Type B pancreatic cell (in vitro differentiated cells): Measurements from ENCODE around the gene WHAMM. TPM values are rescaled to one million over a fixed set of nuclear protein-coding genes. Genes with fewer than 3 reads are reported as not detected.
A peak's percentile ranks its signal among the peaks of the same experiment; 100 is the strongest.

ENCODE experiments used
- DNase-seq: peaks from one replicate; pipeline ENCODE4 v3.0.0; 2021; ENCODE audit warnings: mixed read lengths; ENCODE audit not compliant: unreplicated experiment; ENCODE audit errors: extremely low spot score
- H3K27ac Mint-ChIP-seq: 2 replicates; pipeline ENCODE4 v1.8.0; 2021; ENCODE audit warnings: mild to moderate bottlenecking, mixed read lengths
- H3K27me3 Mint-ChIP-seq: 2 replicates; pipeline ENCODE4 v1.8.0; 2021; ENCODE audit warnings: mixed read lengths
- H3K36me3 Mint-ChIP-seq: 2 replicates; pipeline ENCODE4 v1.8.0; 2021; ENCODE audit warnings: mixed read lengths
- H3K4me1 Mint-ChIP-seq: one replicate; pipeline ENCODE4 v1.8.0; 2021; ENCODE audit warnings: mixed read lengths; ENCODE audit not compliant: unreplicated experiment
- H3K4me3 Mint-ChIP-seq: 2 replicates; pipeline ENCODE4 v1.8.0; 2021; ENCODE audit warnings: mild to moderate bottlenecking, mixed read lengths
- H3K9me3 Mint-ChIP-seq: 2 replicates; pipeline ENCODE4 v1.8.0; 2021; ENCODE audit warnings: mixed read lengths
- total RNA-seq: library from RNA; stranded (reverse); gene quantifications from 2 replicates; pipeline ENCODE4 v1.2.1, GENCODE V29; 2021; ENCODE audit warnings: low replicate concordance
- TF ChIP-seq, protein P1 (sequence below): fragments of 200-600 bp; sonication (generic); conservative IDR thresholded peaks from 2 replicates; pipeline ENCODE4 v1.5.0; 2021; ENCODE audit warnings: antibody characterized with exemption, mild to moderate bottlenecking

WHAMM gene
- total RNA-seq, 1 donor from 2014 or later: 9.0 TPM

- H3K4me3 Mint-ChIP-seq: no peak overlapping the region
These were observed 61.4 kb downstream of the WHAMM start for GRCh38 chr15:82870727-82871320.

GRCh38 chr15:82871358-82871757, 61.9 kb downstream of the WHAMM start:
- no peaks in the 10 kb centered on the region for H3K27me3 Mint-ChIP-seq
- no peaks in the 10 kb centered on the region for H3K9me3 Mint-ChIP-seq
- no peak overlapping the region for H3K4me3 Mint-ChIP-seq
- H3K27ac Mint-ChIP-seq: no peak overlapping the region
- peaks cover 3% of the 10 kb centered on the region for H3K36me3 Mint-ChIP-seq
- peaks cover 11% of the 10 kb centered on the region for H3K4me1 Mint-ChIP-seq
- TF ChIP-seq, protein P1, sequence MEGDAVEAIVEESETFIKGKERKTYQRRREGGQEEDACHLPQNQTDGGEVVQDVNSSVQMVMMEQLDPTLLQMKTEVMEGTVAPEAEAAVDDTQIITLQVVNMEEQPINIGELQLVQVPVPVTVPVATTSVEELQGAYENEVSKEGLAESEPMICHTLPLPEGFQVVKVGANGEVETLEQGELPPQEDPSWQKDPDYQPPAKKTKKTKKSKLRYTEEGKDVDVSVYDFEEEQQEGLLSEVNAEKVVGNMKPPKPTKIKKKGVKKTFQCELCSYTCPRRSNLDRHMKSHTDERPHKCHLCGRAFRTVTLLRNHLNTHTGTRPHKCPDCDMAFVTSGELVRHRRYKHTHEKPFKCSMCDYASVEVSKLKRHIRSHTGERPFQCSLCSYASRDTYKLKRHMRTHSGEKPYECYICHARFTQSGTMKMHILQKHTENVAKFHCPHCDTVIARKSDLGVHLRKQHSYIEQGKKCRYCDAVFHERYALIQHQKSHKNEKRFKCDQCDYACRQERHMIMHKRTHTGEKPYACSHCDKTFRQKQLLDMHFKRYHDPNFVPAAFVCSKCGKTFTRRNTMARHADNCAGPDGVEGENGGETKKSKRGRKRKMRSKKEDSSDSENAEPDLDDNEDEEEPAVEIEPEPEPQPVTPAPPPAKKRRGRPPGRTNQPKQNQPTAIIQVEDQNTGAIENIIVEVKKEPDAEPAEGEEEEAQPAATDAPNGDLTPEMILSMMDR: no peak
- DNase-seq: peak; percentile 40

More at GRCh38 chr15:82870727-82871320, 61.4 kb downstream of the WHAMM start:
- TF ChIP-seq, protein P1: no peak
- H3K36me3 Mint-ChIP-seq: peaks cover 3% of the 10 kb centered on the region
- no peaks in the 10 kb centered on the region for H3K27me3 Mint-ChIP-seq
- no peak overlapping the region for H3K27ac Mint-ChIP-seq
- H3K4me1 Mint-ChIP-seq: peaks cover 11% of the 10 kb centered on the region
- no peak for DNase-seq
- no peaks in the 10 kb centered on the region for H3K9me3 Mint-ChIP-seq

DNA sequence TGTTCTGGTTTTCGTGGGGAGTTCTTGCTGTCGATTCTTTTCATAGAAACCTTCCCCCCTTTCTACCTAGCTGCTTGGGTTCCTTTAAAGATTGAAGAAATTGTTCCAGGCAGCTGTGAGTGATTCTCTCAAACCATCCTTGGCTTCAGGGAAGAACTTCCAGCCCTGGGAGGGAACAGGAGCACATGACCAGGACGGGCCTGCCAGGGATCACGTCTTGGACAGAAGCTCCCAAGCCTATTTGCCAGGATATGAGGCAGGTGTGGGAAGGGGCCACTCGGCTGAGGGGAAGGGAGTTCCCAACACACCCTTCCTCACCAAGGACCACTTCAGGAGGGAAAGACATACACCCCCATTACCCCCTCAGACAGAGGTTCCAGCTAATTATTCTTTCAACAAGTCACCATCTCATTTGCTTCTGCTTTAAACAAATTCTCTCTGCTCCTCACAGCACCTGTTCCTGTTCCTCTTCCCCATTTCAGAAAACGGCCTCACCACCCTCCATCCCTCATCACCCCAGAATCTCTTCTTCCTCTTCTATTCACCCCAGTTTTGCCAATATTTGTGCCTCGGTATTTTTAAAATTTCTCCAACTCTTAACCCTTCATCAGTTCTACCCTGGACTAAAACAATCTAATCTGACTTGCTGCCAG, 62.5 kb downstream of the WHAMM start:
- H3K4me3 Mint-ChIP-seq: no peak overlapping the region
- no peaks in the 10 kb centered on the region for H3K9me3 Mint-ChIP-seq
- peaks cover 11% of the 10 kb centered on the region for H3K4me1 Mint-ChIP-seq
- H3K27me3 Mint-ChIP-seq: no peaks in the 10 kb centered on the region
- peak; percentile 32 for DNase-seq
- H3K36me3 Mint-ChIP-seq: peaks cover 3% of the 10 kb centered on the region
- TF ChIP-seq, protein P1: no peak
- H3K27ac Mint-ChIP-seq: no peak overlapping the region

DNA sequence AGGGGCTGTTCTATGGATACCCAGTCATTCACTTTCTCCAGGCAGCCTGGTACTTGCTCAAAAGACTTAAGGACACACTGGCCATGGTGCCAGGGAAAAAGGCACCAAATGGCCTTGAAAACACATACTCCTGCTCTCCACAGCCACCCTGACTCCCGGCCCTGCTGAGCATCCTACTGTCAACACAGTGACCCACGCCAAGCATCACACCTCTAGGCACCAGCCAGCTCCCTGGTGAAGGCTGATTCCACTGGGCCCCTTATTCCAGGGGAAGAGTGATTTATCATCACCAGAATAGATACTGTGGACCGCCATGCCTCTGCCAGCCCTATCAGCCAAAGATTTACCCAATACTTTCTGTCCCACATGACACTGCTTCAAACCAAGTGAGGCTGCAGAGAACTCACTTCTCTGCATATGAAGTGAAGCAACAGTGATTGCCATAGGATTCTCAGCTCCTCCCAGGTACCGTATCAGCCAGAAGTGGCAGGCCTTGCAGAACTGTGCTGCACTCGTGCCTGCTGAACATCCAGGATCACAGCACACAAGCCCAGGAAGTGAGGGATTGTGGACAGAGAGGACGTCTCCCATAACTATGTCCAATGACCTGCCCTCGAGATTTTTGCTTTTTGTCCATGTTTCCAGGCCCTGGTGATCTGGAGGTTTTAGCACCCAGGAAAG, 63.7 kb downstream of the WHAMM start:
- H3K27me3 Mint-ChIP-seq: no peaks in the 10 kb centered on the region
- no peak overlapping the region for H3K27ac Mint-ChIP-seq
- TF ChIP-seq, protein P1: no peak
- H3K4me1 Mint-ChIP-seq: peaks cover 11% of the 10 kb centered on the region
- H3K9me3 Mint-ChIP-seq: no peaks in the 10 kb centered on the region
- H3K36me3 Mint-ChIP-seq: peaks cover 7% of the 10 kb centered on the region
- no peak overlapping the region for H3K4me3 Mint-ChIP-seq
- no peak for DNase-seq

DNA sequence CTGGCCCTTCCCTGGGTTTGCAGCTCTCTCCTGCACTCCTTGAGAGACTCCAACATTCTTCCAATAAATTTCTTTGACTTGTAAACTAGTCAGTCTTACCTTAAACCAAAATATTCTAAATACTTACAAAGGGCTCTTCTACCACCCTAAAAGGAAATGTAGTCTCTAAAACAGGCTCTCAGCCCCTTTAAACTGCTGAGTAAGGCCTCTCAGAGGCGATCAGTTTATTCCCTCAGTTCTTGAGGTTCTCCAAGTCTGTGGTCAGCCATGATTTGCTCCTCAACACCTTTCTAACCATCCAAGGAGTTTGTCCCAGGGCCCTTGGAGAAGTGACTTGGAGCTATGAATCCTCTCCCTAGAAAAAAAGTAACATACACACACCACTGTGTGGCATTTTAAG, 64.8 kb downstream of the WHAMM start:
- H3K27me3 Mint-ChIP-seq: no peaks in the 10 kb centered on the region
- TF ChIP-seq, protein P1: no peak
- no peaks in the 10 kb centered on the region for H3K9me3 Mint-ChIP-seq
- no peak overlapping the region for H3K27ac Mint-ChIP-seq
- peaks cover 11% of the 10 kb centered on the region for H3K4me1 Mint-ChIP-seq
- DNase-seq: no peak
- no peak overlapping the region for H3K4me3 Mint-ChIP-seq
- H3K36me3 Mint-ChIP-seq: peaks cover 7% of the 10 kb centered on the region
